HG03103 (cell line): ENCODE data around the gene ELMO1.

Experiments
- ATAC-seq: cut with Tn5 transposase; IDR thresholded peaks from one replicate; pipeline ENCODE4 v1.9.1; 2021; ENCODE audit warnings: low read depth; ENCODE audit not compliant: unreplicated experiment

ELMO1 gene

DNA sequence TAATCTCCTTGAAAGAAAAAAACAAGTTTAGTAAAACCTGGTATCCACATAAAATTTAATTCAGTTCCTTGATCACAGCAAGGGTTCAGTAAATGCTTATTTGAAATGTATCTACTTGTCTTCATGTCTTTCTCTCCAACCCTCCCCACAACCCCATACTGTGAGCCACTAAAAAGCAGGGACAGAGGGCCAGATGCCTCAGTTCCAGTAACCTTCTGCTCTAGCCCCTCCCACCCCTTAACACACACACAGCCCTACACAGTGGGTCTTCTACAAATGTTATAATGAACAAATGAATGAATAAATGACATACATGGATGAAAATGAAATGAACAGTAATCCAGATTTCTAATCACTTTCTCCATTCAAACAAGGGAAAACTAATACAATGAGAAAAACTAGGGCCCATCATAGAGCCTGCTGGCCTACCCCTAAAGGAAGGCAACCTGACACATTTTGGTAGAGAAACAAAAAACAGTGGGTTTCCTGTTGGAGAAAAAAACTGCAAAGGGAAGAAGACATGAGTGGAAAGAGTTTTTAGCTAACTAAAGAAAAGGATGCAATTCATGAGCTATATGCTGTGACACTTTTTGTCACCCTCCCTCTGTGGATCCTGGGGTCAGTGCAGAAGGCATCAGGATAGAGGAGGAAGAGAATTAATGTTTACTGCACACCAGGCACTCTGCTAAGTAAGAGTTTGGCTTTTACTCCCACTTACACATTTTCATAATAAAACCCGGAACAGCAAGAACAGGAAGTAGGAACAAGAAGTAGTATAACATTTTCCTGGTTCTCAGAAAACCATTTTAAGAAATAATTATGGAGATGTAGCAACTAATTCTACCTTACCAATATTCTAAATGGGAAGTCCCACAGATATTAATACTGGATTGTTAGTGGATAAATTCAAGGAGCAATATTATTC, 38.1 kb downstream of the ELMO1 start:
- no peak for ATAC-seq

DNA sequence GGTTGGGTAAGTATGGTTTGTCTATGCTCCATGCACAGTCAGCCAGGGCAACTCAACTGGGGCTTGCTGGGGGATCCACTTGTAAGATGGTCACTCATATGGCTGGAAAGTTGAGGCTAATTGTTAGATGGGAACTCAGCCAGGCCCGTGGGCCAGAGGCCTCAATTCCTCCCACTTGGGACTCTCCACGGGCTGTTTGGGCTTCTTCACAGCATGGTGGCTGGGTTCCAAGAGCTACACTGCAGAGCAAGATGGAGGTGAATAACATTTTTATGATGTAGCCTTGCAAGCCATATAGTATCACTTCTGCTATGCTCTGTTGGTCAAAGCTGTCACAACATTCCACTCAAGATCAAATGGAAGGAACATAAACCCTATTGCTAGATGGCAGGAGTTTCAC, 39.2 kb downstream of the ELMO1 start:
- no peak for ATAC-seq

- no peak for ATAC-seq
Observed at GRCh38 chr7:37408291-37409228, 40.1 kb downstream of the ELMO1 start.

DNA sequence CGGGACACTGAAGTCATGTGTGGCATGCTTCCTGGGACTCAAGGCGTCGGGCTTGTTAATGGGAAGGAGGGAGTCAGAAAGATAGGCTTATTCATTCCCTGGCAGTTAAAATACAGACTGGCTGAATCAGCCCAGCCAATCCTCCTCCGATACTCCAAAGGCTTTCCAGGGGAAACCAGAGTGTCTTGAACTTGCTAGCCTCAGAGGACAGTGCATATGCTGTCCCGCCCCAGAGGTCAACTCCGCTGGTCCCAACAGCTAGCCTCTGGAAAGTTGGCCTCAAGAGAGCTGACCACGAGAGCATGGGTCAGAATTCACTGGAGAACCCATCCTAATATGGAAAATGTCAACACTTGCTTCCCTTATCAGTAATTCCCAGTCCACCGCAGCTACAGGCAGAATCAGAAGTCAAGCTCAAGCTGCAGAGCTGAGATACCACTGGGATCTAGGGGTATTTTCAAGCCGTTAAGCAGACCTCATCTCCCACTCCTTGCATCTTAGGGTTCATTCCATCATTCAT, 43.0 kb downstream of the ELMO1 start:
- no peak for ATAC-seq

GRCh38 chr7:37405128-37405527, 43.5 kb downstream of the ELMO1 start:
- no peak for ATAC-seq

GRCh38 chr7:37399876-37400421, 48.7 kb downstream of the ELMO1 start:
- no peak for ATAC-seq

- ATAC-seq, result no peak
Observed at GRCh38 chr7:37398403-37398802, 50.3 kb downstream of the ELMO1 start.

- ATAC-seq, result no peak
Observed at GRCh38 chr7:37395618-37396259, 52.9 kb downstream of the ELMO1 start.

DNA sequence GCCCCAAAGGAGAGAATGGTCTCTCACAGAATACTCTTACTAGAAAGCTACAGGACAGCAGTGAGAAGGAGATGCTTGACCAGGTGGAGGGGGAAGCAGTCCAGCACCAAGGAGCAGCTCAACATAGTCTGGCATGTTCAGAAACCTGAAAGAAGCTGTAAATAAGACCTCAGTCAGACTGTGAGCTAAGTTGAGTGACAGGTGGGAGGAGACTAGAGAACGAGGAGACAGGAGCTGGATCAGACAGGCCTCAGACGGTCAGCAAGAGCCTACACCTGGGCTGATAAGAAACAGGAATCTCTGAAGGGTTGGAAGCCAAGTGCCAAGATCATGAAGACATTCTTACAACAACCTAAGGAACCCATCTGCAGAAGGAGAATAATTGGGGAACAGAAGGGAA, 54.5 kb downstream of the ELMO1 start:
- no peak for ATAC-seq

DNA sequence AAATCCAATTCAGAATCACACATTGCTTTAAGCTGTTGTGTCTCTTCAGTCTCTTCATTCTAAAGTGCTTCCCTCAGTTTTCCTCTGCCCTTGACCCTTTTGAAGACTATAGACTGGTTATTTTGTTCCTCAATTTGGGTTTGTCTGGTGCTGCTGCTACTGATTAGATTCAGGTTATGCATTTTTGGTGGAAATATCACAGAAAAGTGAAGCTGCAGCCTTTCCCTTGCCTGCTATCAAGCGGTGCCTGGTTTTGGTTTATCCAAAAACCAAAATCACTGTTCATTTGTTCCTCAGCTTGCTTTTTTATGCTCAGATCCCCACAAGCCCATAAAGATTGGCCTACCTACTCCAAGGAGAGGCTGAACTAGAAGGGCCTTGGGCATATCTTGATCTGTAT, 55.2 kb downstream of the ELMO1 start:
- ATAC-seq, result no peak

GRCh38 chr7:37392673-37393017, 56.0 kb downstream of the ELMO1 start:
- no peak for ATAC-seq

GRCh38 chr7:37391791-37392672, 56.6 kb downstream of the ELMO1 start:
- no peak for ATAC-seq

GRCh38 chr7:37390114-37390513, 58.5 kb downstream of the ELMO1 start:
- ATAC-seq, result no peak

- no peak for ATAC-seq
Observed at GRCh38 chr7:37388811-37389210, 59.9 kb downstream of the ELMO1 start.

DNA sequence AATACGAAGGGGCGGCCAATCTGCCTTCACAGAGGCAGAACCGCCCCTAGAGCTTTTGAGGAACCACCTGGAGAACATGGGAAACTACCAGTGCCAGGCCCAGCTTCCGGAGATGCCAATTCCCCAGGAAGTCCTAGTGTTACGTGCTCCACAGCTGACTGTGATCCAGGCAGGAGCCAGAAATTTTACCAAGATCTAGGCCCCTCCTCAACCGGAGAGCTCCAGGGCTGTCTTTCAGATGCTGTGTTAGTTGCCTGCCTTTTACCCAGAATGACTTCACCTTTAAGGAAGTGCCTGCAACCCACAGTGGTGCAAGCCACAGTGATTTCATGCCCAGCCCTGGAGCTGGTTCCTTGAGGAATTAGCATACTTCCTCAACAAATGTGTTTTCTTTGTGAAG, 62.9 kb downstream of the ELMO1 start:
- no peak for ATAC-seq

DNA sequence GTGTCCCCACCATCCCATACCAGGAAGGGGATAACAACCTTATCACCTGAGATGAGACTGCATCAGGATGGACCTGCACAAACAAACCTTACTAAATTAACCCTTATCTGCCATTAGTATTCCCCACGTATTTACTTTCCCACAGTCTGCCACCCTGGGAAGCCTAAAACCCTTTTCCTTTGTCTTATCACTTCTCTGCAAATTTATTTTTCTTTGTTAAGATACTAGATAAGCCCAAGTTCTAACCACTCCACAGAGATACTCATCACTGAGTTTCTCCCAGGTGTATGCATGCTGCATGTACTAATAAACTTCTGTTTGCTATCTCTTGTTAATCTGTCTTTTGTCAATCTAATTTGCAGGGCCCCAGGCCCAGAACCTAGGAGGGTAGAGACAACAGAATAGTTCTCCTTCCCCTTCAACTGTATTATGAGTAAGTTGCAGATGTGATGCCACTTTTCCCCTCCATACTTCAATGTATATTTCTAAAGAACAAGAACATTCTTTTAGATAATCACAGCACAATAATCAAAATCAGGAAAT, 66.0 kb downstream of the ELMO1 start:
- ATAC-seq, result no peak

GRCh38 chr7:37380831-37381230, 67.8 kb downstream of the ELMO1 start:
- no peak for ATAC-seq

- ATAC-seq, result no peak
Observed at GRCh38 chr7:37379546-37380277, 69.0 kb downstream of the ELMO1 start.

- ATAC-seq, result no peak
Observed at GRCh38 chr7:37377231-37377630, 71.4 kb downstream of the ELMO1 start.
